Epithelial cell of proximal tubule (primary cell): ENCODE results near the gene SPRY2. TPM values are rescaled to one million over a fixed set of nuclear protein-coding genes. Genes with fewer than 3 reads are reported as not detected.

ENCODE experiments used
- DNase-seq: peaks from one replicate; pipeline ENCODE4 v3.0.0-alpha.2; 2011; ENCODE audit warnings: low read depth
- H3K4me3 ChIP-seq: 2 replicates; pipeline ENCODE4 v1.5.1; 2011; ENCODE audit warnings: low read depth, mild to moderate bottlenecking, low read length
- total RNA-seq: library from RNA; depleted of rRNA; stranded (reverse); fragments of >200 nt; gene quantifications from 2 replicates; pipeline ENCODE4 v1.2.3, GENCODE V29; 2015
- TF ChIP-seq, protein P1 (sequence below): conservative IDR thresholded peaks from 2 replicates; pipeline ENCODE4 v1.5.1; 2012; ENCODE audit warnings: low read depth, mild to moderate bottlenecking, low read length

The SPRY2 gene
- total RNA-seq, 1 donor from 2014 or later, result 25.8 TPM

DNA sequence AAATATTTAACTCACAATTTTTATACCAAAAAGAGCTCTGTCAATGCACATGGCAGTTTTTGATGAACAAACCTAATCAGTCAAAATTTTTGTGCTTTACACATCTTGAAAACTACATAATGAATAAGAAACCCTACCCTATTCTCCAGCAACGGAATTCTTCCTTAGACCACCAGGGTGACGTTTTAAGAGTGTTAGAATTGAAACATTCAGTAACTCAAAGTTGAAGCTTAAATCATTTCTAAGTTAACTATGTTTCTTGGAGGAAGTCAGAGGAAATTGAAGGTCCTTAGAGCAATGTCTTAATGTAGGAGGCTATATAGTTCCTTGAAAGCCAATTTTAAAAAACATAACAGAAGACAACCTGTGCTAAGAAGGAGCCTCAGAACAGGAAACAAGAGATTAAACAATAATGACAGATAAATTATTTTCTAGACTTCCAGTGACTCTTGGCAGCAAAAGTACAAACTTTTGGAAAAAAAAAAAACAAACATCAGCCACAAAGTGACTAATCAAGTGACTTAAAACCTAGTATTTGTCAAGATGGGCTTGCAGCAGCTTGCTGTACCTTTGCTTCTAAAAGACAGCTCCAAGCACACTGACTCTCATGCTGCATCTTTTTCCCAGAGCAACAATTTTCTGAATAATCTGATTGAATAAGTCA is 6.2 kb downstream of the SPRY2 start:
- no peak overlapping the region for H3K4me3 ChIP-seq
- TF ChIP-seq, protein P1, sequence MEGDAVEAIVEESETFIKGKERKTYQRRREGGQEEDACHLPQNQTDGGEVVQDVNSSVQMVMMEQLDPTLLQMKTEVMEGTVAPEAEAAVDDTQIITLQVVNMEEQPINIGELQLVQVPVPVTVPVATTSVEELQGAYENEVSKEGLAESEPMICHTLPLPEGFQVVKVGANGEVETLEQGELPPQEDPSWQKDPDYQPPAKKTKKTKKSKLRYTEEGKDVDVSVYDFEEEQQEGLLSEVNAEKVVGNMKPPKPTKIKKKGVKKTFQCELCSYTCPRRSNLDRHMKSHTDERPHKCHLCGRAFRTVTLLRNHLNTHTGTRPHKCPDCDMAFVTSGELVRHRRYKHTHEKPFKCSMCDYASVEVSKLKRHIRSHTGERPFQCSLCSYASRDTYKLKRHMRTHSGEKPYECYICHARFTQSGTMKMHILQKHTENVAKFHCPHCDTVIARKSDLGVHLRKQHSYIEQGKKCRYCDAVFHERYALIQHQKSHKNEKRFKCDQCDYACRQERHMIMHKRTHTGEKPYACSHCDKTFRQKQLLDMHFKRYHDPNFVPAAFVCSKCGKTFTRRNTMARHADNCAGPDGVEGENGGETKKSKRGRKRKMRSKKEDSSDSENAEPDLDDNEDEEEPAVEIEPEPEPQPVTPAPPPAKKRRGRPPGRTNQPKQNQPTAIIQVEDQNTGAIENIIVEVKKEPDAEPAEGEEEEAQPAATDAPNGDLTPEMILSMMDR, result no peak
- no peak for DNase-seq

- H3K4me3 ChIP-seq, result no peak overlapping the region
- no peak for DNase-seq
- TF ChIP-seq, protein P1, result no peak
Observed at GRCh38 chr13:80331984-80332383, 8.9 kb downstream of the SPRY2 start.

GRCh38 chr13:80329250-80329649 is 11.7 kb downstream of the SPRY2 start:
- TF ChIP-seq, protein P1, result no peak
- H3K4me3 ChIP-seq, result no peak overlapping the region
- no peak for DNase-seq

DNA sequence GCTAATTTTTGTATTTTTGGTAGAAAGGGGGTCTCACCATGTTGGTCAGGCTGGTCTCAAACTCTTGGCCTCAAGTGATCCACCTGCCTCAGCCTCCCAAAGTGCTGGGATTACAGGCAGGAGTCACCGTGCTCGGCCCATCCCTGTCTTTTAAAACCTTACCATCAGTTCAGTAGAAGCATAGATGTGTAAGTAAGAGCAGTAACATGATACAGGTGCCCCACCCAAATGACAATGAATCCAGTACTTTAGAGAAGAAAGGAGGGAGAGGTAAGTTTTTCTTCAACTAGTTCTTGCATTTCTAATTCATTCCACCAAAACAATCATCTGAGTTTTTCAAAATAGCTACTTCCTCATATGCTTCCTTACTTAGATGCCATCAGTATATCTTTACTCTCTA is 21.9 kb downstream of the SPRY2 start:
- H3K4me3 ChIP-seq, result no peak overlapping the region
- TF ChIP-seq, protein P1, result no peak
- no peak for DNase-seq

- no peak overlapping the region for H3K4me3 ChIP-seq
- no peak for DNase-seq
- TF ChIP-seq, protein P1, result no peak
Observed at GRCh38 chr13:80314711-80315653, 25.9 kb downstream of the SPRY2 start.

GRCh38 chr13:80313668-80314256 is 27.2 kb downstream of the SPRY2 start:
- DNase-seq, result no peak
- H3K4me3 ChIP-seq, result no peak overlapping the region
- TF ChIP-seq, protein P1, result no peak
